Stimulated activated CD4-positive, alpha-beta T cell treated with anti-CD3 and anti-CD28 coated beads, Interleukin-4, amount 100 ng/mL, for 24 hours (primary cell): Measurements from ENCODE around the gene GPR132.
A peak's percentile ranks its signal among the peaks of the same experiment; 100 is the strongest.

Experiments
- DNase-seq: peaks from one replicate; pipeline ENCODE4 v3.0.0-alpha.2; 2020

GPR132 gene

GRCh38 chr14:105059925-105060565 is 5.2 kb downstream of the GPR132 start:
- DNase-seq = peak; percentile 17

GRCh38 chr14:105059035-105059924 is 6.0 kb downstream of the GPR132 start:
- peak; percentile 66 for DNase-seq

GRCh38 chr14:105058521-105059034 is 6.7 kb downstream of the GPR132 start:
- DNase-seq = no peak

- DNase-seq = no peak
Measured at GRCh38 chr14:105056303-105056831, 8.9 kb downstream of the GPR132 start.

GRCh38 chr14:105055736-105056302 is 9.4 kb downstream of the GPR132 start:
- DNase-seq = no peak

GRCh38 chr14:105055334-105055733 is 9.9 kb downstream of the GPR132 start:
- DNase-seq = no peak

GRCh38 chr14:105053996-105054395 is 11.2 kb downstream of the GPR132 start:
- no peak for DNase-seq

GRCh38 chr14:105053421-105053820 is 11.8 kb downstream of the GPR132 start:
- no peak for DNase-seq

GRCh38 chr14:105052110-105052458 is 13.1 kb downstream of the GPR132 start:
- no peak for DNase-seq

- no peak for DNase-seq
Measured at GRCh38 chr14:105051182-105052109, 13.8 kb downstream of the GPR132 start.

GRCh38 chr14:105050551-105050897 is 14.7 kb downstream of the GPR132 start:
- DNase-seq = no peak

GRCh38 chr14:105049753-105050550 is 15.3 kb downstream of the GPR132 start:
- DNase-seq = no peak

- no peak for DNase-seq
Measured at GRCh38 chr14:105047283-105048016, 17.8 kb downstream of the GPR132 start.

- DNase-seq = no peak
Measured at GRCh38 chr14:105046891-105047282, 18.3 kb downstream of the GPR132 start.

GRCh38 chr14:105045710-105046326 is 19.4 kb downstream of the GPR132 start:
- peak; percentile 94 for DNase-seq

GRCh38 chr14:105043641-105044040 is 21.6 kb downstream of the GPR132 start:
- no peak for DNase-seq

GRCh38 chr14:105042813-105043212 is 22.4 kb downstream of the GPR132 start:
- DNase-seq = no peak

GRCh38 chr14:105041841-105042765 is 23.1 kb downstream of the GPR132 start:
- DNase-seq = no peak
